Activated CD8-positive, alpha-beta memory T cell treated with anti-CD3 and anti-CD28 coated beads, Interleukin-2, amount 50 U/mL, for 1 hour (primary cell): Measurements from ENCODE around the gene TANGO6.
"Not testable (repeated sequence)": the region's sequence is repeated elsewhere in the genome, so short reads cannot be mapped to it uniquely, and the experiment has no call there.

Experiments used
- DNase-seq: peaks from one replicate; pipeline ENCODE4 v3.0.0-alpha.2; 2020; ENCODE audit errors: extremely low read depth

The TANGO6 gene

DNA sequence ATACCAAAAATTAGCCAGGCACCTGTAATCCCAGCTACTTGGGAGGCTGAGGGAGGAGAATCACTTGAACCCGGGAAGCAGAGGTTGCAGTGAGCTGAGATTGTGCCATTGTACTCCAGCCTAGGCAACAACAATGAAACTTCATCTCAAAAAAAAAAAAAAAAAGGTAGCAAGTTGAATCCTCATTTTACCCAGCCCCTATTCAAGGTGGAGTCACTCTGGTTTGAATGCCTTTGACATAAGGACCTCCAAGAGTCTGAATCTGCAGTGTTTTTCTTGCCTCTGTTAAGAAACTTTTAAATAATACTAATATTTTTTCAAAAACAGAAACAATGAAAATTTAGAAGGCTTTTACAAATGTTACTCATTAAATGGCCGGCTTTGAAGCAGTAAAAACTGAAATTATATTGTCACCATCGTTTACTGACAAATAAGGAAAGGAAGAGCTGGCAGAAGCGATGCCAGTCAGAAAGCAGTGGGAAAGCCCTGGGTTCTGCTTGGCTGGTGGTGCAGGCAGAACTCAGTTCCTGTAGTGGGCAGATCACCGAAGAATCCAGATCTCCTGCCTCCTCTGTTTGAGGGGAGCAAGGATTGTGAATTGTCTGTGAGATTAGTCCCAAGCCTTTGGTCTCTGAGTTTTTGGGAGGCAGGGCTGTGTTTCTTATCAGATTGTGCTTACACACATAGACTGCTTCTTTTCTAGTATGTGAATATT is 162.5 kb downstream of the TANGO6 start:
- no peak for DNase-seq

DNA sequence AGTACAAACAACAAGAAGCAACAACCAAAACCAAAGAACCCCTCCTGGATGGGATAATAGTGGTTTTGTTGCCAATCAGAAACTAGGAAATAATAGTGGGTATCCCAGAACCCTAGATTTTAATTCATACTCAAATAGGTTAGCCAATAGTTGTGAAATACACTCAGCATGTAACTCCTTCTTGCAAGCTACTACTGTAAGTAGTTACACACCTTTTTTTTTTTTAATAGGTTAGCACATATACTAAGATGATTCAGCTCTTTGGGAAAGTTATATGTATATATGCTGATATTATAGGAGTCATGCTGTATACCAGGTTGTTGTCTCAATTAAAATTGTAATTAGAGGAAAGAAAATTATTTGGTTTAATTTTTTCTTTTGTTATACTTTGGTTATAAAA is 169.6 kb downstream of the TANGO6 start:
- no peak for DNase-seq

DNA sequence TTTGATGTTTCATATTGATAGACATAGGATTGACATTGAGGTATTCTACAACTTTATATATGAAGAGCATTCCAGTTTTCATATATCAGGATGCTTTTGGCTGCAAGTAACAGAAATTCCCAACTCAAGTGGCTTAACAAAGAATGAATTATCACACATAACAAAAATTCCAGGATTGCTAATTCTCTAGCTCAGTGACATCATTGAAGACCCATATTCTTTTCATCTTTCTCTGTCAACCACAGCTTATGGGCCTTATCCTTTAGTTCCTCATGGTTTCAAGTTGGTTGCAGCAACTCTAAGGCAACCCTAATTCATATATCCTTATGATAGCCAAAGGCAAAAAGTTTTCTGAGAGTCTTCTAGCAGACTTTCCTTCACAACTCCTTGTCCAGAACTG is 170.7 kb downstream of the TANGO6 start:
- DNase-seq: no peak

DNA sequence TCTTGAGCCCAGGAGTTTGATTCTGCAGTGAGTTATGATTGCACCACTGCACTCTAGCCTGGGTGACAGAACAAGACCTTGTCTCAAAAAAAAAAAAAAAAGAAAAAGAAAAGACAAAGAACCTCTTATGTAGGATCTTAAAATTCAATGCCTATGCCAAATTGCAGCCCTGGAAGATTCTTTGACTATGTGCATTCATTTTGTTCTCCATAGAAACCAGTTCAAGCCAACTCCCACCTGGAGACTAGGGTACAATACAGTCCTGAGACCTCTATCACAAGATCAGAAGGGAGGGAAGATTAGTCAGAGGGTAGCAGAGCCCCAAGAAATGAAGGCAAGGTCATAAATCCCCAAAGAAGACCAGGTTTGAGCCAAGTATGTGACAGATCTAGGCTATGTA is 171.5 kb downstream of the TANGO6 start:
- DNase-seq: no peak

DNA sequence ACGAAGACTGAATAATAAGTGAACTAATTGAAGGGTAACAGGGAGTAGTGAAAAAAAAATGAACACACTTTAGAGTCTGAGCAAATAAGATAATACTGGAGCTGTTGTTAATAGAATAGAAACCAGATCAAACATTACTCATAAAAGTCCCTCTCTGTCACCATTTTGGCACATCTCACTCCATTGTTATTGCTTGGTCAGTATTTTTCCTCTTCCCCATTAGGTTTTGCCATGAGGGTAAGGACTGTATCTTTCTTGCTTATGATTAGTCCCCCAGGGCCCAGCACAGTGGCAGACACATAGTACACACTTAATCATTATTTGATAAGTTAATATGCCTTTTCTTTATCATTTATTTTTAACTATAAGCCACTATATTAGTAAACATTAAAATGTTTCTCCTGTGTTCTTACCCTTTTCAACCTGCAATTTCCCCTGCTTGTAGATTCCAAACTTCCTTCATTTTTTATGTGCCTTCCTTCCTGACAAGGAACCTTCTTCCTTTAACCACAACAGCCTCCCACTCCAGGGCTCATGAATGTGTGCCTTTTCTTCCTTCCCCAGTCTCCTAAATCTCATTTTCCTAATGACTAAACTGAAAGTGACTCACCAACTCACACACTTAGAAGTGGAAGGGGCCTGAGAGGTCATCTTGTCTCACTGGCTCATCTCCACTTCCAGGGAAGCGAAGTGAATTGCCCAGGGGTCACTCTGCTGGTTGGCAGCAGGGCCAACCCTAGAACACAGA is 173.9 kb downstream of the TANGO6 start:
- DNase-seq: no peak

DNA sequence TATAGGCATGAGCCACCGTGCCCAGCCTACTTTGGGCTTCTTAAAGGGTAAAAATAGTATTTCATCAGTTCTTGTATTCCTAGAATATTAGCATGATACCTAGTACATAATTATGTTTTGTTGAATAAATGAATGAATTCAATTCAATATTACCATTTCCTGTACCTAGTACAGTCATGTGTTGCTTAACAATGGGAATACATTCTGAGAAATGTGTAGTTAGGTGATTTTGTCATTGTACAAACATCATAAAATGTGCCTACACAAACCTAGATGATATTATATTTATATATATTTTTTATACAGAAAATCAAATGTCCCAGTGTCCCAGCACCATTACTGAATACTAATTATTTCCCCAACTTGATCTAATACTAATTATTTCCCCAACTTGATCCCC is 176.5 kb downstream of the TANGO6 start:
- no peak for DNase-seq

DNA sequence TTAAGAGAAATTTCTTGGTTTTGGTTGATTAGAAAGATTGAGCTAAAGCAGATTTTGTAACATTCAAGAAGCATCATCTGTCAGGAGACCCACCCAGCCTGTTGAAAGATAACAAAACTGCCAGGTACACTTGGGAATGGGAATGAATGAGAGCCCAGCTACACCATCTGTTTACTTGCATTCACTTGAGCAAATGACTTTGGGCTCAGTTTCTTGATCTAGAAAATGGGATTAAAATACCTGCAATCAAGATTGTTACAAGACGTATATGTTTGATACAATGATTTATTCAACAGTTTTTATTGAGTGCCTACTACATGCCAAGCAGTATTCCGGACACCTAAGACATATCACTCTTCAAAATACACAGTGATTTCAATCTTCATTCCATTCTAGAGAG is 185.8 kb downstream of the TANGO6 start:
- no peak for DNase-seq

DNA sequence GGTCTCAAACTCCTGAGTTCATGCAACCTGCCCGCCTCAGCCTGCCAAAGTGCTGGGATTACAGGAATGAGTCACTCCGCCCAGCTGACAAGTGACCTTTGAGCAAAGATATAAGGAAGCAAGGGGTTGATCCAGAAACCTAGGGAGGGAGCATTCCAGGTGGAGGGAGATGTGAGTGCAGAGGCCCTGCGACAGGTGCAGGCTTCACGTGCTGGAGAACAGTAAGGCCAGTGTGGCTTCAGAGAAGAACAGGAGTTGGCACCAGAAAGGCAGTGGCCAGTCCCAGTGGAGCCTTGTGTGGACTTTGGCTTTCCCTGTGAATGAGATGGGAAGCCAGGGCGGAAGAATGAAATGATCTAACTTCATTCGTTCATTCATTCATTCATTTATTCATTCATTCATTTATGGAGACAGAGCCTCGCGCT is 188.6 kb downstream of the TANGO6 start:
- DNase-seq: no peak

DNA sequence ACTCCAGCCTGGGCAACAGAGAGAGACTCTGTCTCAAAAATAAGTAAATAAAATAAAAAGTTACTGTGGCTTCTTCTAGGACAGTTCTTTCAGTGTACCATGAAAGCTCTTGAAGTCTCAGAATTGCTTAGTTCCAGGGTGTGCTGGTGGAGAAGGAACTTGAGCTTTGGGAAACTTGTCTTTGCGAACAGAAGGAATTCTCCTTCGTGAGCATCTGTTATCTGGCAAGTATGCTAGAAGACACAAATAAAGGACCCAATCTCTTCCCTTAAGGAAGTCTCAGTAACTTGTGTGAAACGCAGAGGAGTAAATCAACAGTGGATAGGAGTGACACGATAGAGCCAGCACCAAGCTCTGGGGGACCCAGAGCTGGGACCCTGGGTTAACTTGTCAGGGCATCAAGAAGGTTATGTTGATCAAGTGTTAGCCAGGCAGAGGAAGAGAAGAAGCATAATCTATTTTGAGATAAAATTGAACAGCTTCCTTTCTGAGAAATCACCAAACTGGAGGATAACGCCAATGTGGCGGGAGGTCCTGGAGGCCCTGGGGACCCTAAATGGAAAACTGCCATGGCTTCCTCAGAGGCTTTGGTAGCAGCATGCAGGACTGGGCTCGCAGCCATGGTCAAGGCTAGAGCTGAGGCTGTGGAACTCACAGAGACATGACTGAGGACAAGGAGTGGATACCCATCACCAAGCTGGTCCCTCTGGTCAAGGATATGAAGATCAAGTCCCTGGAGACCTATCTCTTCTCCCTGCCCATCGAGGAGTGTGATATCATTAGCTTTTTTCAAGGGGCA is 190.0 kb downstream of the TANGO6 start:
- no peak for DNase-seq

DNA sequence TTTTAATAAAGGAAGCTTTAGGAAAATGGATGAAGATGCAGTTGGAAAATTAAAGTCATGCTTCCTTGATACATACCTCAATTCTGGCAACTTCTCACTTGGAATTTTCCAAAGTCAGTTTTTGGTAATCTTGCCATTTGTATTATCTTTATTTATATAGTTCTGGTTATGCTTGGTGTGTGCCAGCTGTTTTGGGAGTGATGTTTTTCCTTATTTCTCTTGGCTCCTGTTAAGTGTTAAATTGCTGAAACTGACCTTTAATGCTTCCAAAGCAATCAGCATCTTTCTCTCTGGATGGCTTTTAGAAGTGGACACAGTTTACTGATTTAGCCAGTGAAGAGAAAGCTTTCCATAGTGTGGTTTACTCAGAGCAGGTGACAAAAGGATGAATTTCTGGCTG is 192.0 kb downstream of the TANGO6 start:
- no peak for DNase-seq

DNA sequence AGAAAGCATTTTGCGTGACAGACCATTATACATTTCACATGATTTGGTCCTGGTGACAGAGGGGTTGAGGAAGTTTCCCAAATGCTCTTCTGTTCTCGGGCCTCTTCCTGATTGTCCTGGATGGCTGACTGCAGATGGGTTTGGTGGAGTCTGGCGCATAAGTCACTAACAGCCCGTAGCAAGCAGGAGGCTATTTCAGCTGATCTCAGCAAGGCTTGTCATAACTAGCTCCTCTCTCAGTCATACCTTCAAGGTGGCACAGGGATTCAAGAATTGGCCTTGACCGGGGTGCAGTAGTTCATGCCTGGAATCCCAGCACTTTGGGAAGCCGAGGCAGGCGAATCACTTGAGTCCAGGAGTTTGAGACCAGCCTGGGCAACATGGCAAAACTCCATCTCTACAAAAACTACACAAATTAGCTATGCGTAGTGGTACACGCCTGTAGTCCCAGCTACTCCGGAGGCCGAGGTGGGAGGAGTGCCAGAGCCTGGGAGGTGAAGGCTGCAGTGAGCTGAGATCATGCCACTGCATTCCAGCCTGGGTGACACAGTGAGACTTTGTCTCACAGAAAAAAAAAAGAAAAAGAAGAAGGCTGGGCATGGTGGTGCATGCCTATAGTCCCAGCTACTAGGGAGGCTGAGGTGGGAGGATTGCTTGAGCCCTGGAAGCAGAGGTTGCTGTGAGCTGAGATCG is 193.2 kb downstream of the TANGO6 start:
- no peak for DNase-seq

DNA sequence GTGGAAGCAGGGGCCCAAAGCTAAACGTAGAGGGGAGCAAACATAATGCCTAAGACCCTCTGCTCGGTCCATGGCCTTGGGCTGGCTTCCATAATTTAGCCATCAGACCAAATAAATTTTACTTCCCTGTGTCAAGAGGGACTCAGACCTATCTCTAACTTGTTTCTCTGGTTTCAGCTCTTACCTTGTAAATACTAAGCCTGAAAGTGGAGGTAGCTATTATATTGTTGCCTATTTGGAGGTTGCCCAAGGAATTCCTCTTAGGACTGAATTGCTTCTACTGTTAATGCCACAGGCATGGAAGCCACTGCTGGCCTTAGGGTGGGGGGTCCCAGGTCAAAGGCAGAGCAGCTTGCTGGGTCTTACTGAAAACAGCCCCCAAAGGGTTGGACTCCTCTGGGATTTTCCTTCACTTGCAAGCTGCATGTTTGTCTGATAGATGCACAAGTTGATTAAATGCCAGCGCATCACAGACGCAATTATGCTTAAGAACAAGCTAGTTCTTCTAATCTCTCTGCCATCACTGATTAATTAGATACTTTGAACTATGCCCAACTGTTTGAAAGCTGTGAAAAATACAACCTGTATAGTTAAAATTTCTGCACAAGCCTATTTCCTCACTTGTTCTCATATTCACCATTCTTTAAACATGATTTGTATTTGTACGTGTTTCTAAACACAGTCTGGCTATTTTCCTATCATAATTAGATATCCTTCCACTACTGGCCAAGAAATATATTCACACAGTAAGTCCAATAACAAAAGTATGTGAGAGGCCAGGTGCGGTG is 194.2 kb downstream of the TANGO6 start:
- DNase-seq: no peak

DNA sequence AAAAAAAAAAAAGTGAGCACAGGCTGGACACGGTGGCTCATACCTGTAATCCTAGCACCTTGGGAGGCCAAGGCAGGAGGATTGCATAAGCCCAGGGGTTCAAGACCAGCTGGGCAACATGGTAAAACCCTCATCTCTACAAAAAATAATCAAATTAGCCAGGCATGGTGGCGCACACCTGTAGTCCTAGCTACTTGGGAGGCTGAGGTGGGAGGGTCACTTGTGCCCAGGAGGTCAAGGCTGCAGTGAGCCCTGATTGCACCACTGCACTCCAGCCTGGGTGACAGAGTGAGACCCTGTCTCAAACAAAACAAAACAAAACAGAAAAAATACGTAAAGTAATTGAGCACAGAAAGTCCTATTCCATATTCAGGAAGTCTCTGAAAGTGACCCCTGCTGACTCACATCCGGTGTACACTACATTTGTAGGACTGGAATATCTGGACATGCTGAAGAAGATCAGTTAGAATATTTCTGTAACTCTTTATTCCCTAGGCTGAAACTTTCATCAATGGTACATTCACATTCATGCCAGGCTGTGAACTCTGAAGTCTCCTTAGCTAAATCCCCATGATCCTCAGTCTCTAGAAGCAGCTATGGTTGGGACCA is 196.1 kb downstream of the TANGO6 start:
- no peak for DNase-seq

DNA sequence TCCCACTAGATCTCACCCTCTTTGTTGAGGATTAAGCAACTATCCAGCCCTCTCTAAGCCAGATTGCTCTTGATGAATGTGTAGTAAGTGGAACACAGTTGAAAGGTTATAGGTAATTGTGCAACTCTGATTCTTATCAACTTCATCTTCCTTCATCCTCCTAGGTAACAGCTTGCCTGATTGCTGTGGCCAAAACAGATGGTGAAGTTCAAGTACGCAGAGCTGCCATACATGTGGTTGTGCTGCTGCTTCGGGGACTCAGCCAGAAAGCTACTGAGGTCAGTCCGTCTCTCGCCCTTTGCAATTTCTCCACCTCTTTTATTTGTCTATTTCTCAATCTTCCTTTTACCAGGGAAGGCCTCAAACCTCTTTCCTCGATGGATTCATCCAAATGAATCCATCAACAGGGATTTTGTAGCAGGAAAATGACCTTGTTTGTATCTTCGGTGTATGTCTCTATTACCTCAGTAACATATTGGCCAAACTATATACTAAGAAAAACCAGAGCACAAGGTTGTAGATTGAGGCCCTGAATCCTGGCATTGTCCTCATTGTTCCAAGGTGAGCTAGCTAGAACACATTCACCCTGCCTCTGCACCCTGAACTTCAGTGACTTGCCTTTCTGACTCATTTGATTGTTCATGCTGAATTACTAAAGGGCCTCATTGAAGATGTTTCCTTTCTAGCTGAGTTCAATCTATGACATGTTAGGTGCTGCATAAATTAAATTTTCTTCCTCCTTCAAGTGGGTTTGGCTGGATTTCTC is 197.0 kb downstream of the TANGO6 start:
- DNase-seq: no peak

DNA sequence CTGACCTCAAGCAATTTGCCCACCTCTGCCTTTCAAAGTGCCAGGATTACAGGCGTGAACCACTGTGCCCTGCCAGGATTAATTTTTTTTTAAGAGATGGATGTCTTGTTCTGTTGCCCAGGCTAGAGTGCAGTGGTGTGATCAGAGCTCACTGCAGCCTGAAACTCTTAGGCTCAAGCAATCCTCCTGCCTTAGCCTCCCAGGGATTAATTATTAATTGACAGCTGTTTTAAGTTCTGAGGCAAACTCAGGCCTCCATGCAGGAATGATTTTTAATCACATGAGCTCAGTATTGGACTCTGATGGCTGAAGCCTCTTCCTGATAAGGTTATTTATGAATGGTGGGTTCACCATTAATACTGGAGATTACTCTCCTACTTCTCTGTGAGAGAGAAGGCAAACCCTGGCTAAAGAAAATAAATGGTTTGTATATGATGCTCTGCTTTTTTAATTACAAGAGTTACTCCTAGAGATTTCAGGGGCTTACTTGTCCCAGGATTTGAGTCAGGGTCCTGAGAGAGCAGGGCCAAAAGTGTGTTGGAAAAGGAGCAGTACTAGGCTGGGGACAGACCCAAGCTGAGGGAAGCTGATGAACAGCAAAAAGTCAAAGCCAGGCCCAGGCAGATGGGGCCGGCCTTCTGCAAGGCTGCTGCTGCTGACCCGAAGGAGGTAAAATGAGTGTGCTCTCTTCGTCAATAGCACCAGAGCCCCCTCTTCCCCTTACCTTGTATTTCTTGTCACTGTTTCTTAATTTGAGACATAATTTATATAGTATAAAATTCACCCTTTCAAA is 205.2 kb downstream of the TANGO6 start:
- DNase-seq: no peak

DNA sequence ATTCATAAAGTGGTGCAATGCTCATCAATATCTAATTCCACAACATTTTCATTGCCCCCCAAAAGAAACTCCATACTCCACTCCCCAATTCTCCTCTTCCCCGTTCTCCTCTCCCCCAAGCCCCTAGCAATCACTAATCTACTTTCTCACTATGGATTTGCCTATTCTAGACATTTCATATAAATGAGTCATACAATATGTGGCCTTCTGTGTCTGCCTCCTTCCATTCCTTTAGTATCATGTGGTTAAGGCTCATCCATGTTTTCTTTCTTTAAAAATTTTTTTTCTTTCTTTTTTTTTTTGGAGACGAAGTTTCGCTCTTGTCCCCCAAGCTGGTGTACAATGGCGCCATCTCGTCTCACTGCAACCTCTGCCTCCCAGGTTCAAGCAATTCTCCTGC is 205.8 kb downstream of the TANGO6 start:
- DNase-seq: no peak

DNA sequence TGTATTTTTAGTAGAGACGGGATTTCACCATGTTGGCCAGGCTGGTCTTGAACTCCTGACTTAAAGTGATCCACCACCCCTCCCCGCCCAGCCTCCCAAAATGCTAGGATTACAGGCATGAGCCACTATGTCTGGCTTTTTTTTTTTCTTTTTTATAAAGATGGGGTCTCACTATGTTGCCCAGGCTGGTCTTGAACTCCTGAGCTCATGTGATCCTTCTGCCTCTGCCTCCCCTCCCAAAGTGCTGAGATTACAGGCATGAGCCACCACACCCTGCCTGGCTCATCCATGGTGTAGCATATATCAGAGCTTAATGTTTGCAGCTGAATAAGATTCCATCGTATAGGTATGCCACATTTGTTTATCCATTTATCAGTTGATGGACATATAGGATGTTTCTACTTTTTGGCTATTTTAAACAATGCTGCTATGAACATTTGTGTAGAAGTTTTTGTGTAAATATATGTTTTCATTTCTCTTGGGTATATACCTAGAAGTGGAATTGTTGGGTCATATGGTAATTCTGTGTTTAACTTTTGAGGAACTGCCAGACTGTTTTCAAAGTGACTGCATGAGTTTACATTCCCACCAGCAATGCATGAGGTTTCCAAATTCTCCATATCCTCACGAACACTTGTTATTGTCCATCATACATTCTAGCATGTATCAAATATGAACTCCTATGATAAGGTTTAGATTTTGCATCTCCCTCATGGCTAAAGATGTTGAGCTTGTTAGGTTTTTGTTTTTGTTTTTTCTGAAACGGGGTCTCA is 206.5 kb downstream of the TANGO6 start:
- no peak for DNase-seq

DNA sequence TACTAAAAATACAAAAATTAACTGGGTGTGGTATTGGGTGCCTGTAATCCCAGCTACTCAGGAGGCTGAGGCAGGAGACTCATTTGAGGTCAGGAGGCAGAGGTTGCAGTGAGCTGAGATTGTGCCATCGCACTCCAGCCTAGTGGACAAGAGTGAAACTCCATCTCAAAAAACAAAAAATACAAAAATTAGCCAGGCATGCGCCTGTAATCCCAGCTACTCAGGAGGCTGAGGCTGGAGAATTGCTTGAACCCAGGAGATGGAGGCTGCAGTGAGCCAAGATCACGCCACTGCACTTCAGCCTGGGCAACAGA is 208.1 kb downstream of the TANGO6 start:
- DNase-seq: not testable (repeated sequence)

DNA sequence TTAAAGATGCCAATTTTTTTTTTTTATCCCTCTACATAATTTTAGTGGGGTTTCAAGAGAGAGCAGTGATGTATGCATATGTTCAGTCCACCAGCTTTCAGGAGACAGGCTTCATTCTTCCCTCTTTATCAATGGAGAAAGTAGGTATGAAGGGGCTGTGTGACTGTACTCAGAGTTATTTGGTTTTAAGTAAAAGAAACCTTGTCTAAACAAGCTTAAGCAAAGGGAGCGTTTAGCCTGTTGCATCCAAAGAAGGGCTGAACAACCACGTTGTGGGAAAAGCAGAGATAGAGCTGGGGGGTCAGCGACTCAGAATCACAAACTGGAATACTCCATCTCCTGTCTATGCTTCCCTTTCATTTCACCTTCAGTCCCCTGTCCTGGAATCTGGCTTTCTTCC is 211.7 kb downstream of the TANGO6 start:
- DNase-seq: no peak
